H1 (cell line): Measurements from ENCODE around the gene CLEC12A. TPM values are rescaled to one million over a fixed set of nuclear protein-coding genes. Genes with fewer than 3 reads are reported as not detected.

Experiments used
- CTCF ChIA-PET: fragments of 300-600 bp; sonication (Branson Sonifier 250); formaldehyde crosslinking; loops from one replicate; lab custom pipeline; 2021; ENCODE audit not compliant: partially characterized antibody; lab: Charles Lee
- POLR2A ChIA-PET: fragments of 300-600 bp; sonication (Branson Sonifier 250); formaldehyde crosslinking; loops from one replicate; lab custom pipeline; 2021; ENCODE audit warnings: inconsistent platforms; ENCODE audit not compliant: partially characterized antibody; lab: Charles Lee
- DNase-seq, 2 experiments: peaks; one replicate each; pipeline versions ENCODE4 v3.0.0 to v3.0.0-alpha.2; 2010 to 2022; ENCODE audit warnings: low spot score in 2 of 2, low read depth in 1 of 2, mixed read lengths in 1 of 2
- FAIRE-seq: peaks from 2 replicates; lab custom pipeline; 2011; peaks lifted over from hg19 to GRCh38; lab: Jason Lieb, UNC
- H2AFZ ChIP-seq: 2 replicates; pipeline ENCODE4 v1.8.1; 2012; ENCODE audit warnings: low read length, inconsistent platforms
- H2AK5ac ChIP-seq: 2 replicates; pipeline ENCODE4 v1.6.1; 2013; ENCODE audit warnings: low read depth, low read length
- H2BK120ac ChIP-seq: replicated peaks from 2 replicates; pipeline ENCODE3; 2013; ENCODE audit warnings: low read depth, low read length, inconsistent platforms
- H2BK12ac ChIP-seq: 2 replicates; pipeline ENCODE4 v1.6.1; 2013; ENCODE audit warnings: low read depth, low read length
- H2BK15ac ChIP-seq: 2 replicates; pipeline ENCODE4 v1.6.1; 2013; ENCODE audit warnings: low read length
- H2BK20ac ChIP-seq: 2 replicates; pipeline ENCODE4 v1.6.1; 2013; ENCODE audit warnings: low read length
- H2BK5ac ChIP-seq: 2 replicates; pipeline ENCODE4 v1.6.1; 2013; ENCODE audit warnings: low read depth, low read length
- H3K14ac ChIP-seq: 2 replicates; pipeline ENCODE4 v1.6.1; 2013; ENCODE audit warnings: inconsistent platforms; ENCODE audit not compliant: insufficient read length
- H3K18ac ChIP-seq: 2 replicates; pipeline ENCODE4 v1.6.1; 2013; ENCODE audit warnings: low read length; ENCODE audit errors: extremely low read depth
- H3K23ac ChIP-seq: 2 replicates; pipeline ENCODE4 v1.6.1; 2013; ENCODE audit warnings: inconsistent platforms; ENCODE audit not compliant: insufficient read length
- H3K23me2 ChIP-seq: 2 replicates; pipeline ENCODE4 v1.6.1; 2013; ENCODE audit warnings: low read depth, low read length
- H3K27ac ChIP-seq: 2 replicates; pipeline ENCODE4 v1.6.1; 2011; ENCODE audit warnings: low read depth, low read length, inconsistent platforms
- H3K27me3 ChIP-seq, 4 experiments: replicated peaks in 1 of 4; 1 replicate in 1 of 4; 2 replicates in 3 of 4; pipeline versions ENCODE4 v1.6.1 to v1.8.1; 2011 to 2013; ENCODE audit warnings: low read length in 3 of 4, mild to moderate bottlenecking in 3 of 4, inconsistent platforms in 2 of 4, mixed read lengths in 2 of 4, moderate library complexity in 1 of 4; ENCODE audit not compliant: control insufficient read depth in 3 of 4, insufficient read depth in 3 of 4; ENCODE audit errors: extremely low read depth in 1 of 4
- H3K36me3 ChIP-seq, 4 experiments: 2 replicates each; pipeline versions ENCODE4 v1.6.1 to v1.8.1; 2011 to 2013; ENCODE audit warnings: mild to moderate bottlenecking in 4 of 4, low read length in 3 of 4, moderate library complexity in 2 of 4, control low read depth in 1 of 4, inconsistent platforms in 1 of 4; ENCODE audit not compliant: insufficient read depth in 4 of 4, control insufficient read depth in 2 of 4
- H3K4ac ChIP-seq: replicated peaks from 2 replicates; pipeline ENCODE3; 2013; ENCODE audit warnings: low read length, low read depth, mixed read lengths, inconsistent platforms; ENCODE audit not compliant: insufficient read length
- H3K4me1 ChIP-seq, 4 experiments: replicated peaks in 1 of 4; 1 replicate in 1 of 4; 2 replicates in 3 of 4; pipeline versions ENCODE4 v1.6.1 to v1.8.1; 2011 to 2013; ENCODE audit warnings: low read length in 3 of 4, inconsistent platforms in 2 of 4, mixed read lengths in 1 of 4; ENCODE audit not compliant: insufficient read depth in 4 of 4, control insufficient read depth in 3 of 4
- H3K4me2 ChIP-seq, 2 experiments: 2 replicates each; pipeline versions ENCODE4 v1.6.1 to v1.8.1; 2011 to 2013; ENCODE audit warnings: low read depth in 2 of 2, low read length in 2 of 2, control low read depth in 1 of 2, inconsistent platforms in 1 of 2, mild to moderate bottlenecking in 1 of 2; ENCODE audit not compliant: insufficient read depth in 1 of 2
- H3K4me3 ChIP-seq, 4 experiments: fragments of 200-600, 300-600 bp in 1 of 4; sonication (generic), shearing (Covaris generic), sonication (Bioruptor Twin) in 1 of 4; 2 replicates each; pipeline versions ENCODE4 v1.5.1 to v1.8.1; 2011 to 2016; ENCODE audit warnings: low read length in 4 of 4, low read depth in 3 of 4, control low read depth in 2 of 4, inconsistent platforms in 2 of 4, mild to moderate bottlenecking in 2 of 4, mixed read lengths in 1 of 4, moderate library complexity in 1 of 4; ENCODE audit not compliant: insufficient read depth in 2 of 4; ENCODE audit errors: extremely low read depth in 1 of 4
- H3K56ac ChIP-seq: replicated peaks from 2 replicates; pipeline ENCODE3; 2013; ENCODE audit warnings: low read depth, mild to moderate bottlenecking, mixed read lengths, low read length, inconsistent platforms; ENCODE audit not compliant: insufficient read length
- H3K79me1 ChIP-seq: 2 replicates; pipeline ENCODE4 v1.6.1; 2013; ENCODE audit warnings: low read depth, low read length, control low read depth
- H3K79me2 ChIP-seq, 2 experiments: 2 replicates each; pipeline versions ENCODE4 v1.6.1 to v1.8.1; 2012 to 2013; ENCODE audit warnings: low read length in 2 of 2, mild to moderate bottlenecking in 2 of 2, inconsistent platforms in 1 of 2; ENCODE audit not compliant: insufficient read depth in 2 of 2, control insufficient read depth in 1 of 2
- H3K9ac ChIP-seq, 4 experiments: replicated peaks in 1 of 4; 1 replicate in 1 of 4; 2 replicates in 3 of 4; pipeline versions ENCODE4 v1.6.1 to v1.8.1; 2011 to 2013; ENCODE audit warnings: low read depth in 3 of 4, low read length in 3 of 4, control low read depth in 2 of 4, mild to moderate bottlenecking in 2 of 4, moderate library complexity in 2 of 4, inconsistent platforms in 1 of 4; ENCODE audit errors: extremely low read depth in 1 of 4
- H3K9me3 ChIP-seq, 2 experiments: 2 replicates each; pipeline versions ENCODE4 v1.6.1 to v1.8.1; 2012 to 2013; ENCODE audit warnings: mild to moderate bottlenecking in 2 of 2, moderate library complexity in 2 of 2, control low read depth in 1 of 2, inconsistent platforms in 1 of 2, low read depth in 1 of 2, low read length in 1 of 2, mixed read lengths in 1 of 2; ENCODE audit not compliant: insufficient read depth in 2 of 2
- H4K20me1 ChIP-seq, 2 experiments: replicated peaks in 1 of 2; 2 replicates each; pipeline versions ENCODE3 to v1.8.1; 2011 to 2013; ENCODE audit warnings: inconsistent platforms in 2 of 2, low read length in 2 of 2, mild to moderate bottlenecking in 1 of 2; ENCODE audit not compliant: insufficient read depth in 2 of 2, control insufficient read depth in 1 of 2
- H4K5ac ChIP-seq: 2 replicates; pipeline ENCODE4 v1.6.1; 2013; ENCODE audit warnings: low read length, low read depth, mixed read lengths, inconsistent platforms; ENCODE audit not compliant: insufficient read length
- H4K8ac ChIP-seq: 2 replicates; pipeline ENCODE4 v1.8.0; 2013; ENCODE audit warnings: mild to moderate bottlenecking, moderate library complexity, low read length, inconsistent platforms; ENCODE audit not compliant: insufficient read depth; ENCODE audit errors: extremely low read depth
- H4K91ac ChIP-seq: replicated peaks from 2 replicates; pipeline ENCODE3; 2013; ENCODE audit warnings: low read length, mixed read lengths, inconsistent platforms; ENCODE audit not compliant: insufficient read length
- JUND ChIP-seq: IDR thresholded peaks from 2 replicates; pipeline ENCODE4 v1.6.1; 2011; ENCODE audit warnings: mild to moderate bottlenecking, improper control_type of control experiment, low read length
- POLR2A ChIP-seq, 2 experiments: IDR thresholded peaks; 1 replicate in 1 of 2; 2 replicates in 1 of 2; pipeline ENCODE4 v1.6.1; 2011; ENCODE audit warnings: low read depth in 2 of 2, low read length in 2 of 2, mild to moderate bottlenecking in 2 of 2; ENCODE audit errors: control extremely low read depth in 1 of 2
- POU5F1 ChIP-seq: IDR thresholded peaks from 2 replicates; pipeline ENCODE4 v1.6.1; 2011; ENCODE audit warnings: low read depth, mild to moderate bottlenecking, low read length, moderate library complexity
- TEAD4 ChIP-seq: IDR thresholded peaks from 2 replicates; pipeline ENCODE4 v1.6.1; 2012; ENCODE audit warnings: low read depth, low read length, inconsistent platforms, mixed read lengths
- WGBS, 2 experiments: shearing (Covaris generic) in 1 of 2; methylation state at CpG; one replicate each; pipeline versions ENCODE4 v1.1.6 to v1.1.7; 2013 to 2015; ENCODE audit warnings: low lambda C conversion rate in 2 of 2, mixed read lengths in 2 of 2, inconsistent platforms in 1 of 2, low coverage in 1 of 2, missing lambda C conversion rate in 1 of 2; ENCODE audit not compliant: insufficient replicate concordance in 2 of 2, insufficient coverage in 1 of 2, insufficient read length in 1 of 2; ENCODE audit errors: extremely low coverage in 1 of 2, missing lambda C conversion rate in 1 of 2; 5-methylcytosine and 5-hydroxymethylcytosine counted together
- polyA plus RNA-seq, 7 experiments: library from polyadenylated mRNA; depleted of rRNA in 3 of 7; stranded (reverse) in 5 of 7; unstranded in 2 of 7; fragments of >200 nt in 5 of 7; fragments of 200-250 nt in 2 of 7; gene quantifications; 1 replicate in 5 of 7; 2 replicates in 1 of 7; 4 replicates in 1 of 7; pipeline versions ENCODE4 v1.2.1 to v1.2.3, GENCODE V29; 2011 to 2013; ENCODE audit warnings: missing spikeins in 2 of 7, mixed read lengths in 2 of 7
- total RNA-seq: library from RNA; stranded (reverse); fragmentation: NEBNext Ultra II Directional; extraction: Animal tissue kit (Norgen Biotek cat#: 25700); gene quantifications from 2 replicates; pipeline ENCODE4 v1.2.1, GENCODE V29; 2021

CLEC12A gene
- total and polyA plus RNA-seq, 2 of the 8 experiments (the other 6 are each of a cell fraction or from before 2014, with no cell fraction given) = not detected

DNA sequence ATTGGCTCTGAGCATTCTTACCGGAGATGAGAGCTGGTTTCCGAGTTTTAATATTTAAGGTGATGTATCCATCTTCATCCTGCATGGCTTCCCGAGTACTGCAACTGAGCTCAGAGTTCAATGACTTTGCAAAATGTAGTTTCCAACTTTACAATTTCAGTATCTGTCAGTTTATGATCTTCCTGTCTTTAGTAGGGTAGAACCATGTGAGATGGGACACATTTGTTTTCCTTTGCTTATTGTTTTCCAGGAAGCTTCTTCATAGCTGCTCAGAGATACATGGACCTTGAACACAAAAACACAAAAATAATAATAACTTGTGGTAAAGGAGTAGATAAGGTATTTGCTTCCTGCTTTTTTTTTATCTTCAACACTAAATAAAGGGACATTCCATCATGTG is 27.8 kb downstream of the CLEC12A start, which contains the start of gene CLEC1B:
Gene CLEC1B (minus strand): TSS at position 106 of the 400 bp plus-strand sequence. CDS start 21 bp downstream, at position 85.
- Histone ChIP-seq H4K91ac (no peak within 1 kb of the TSS), H3K79me2 (no peaks in the 10 kb centered on the region), H2AK5ac (no peak within 1 kb of the TSS), H3K9ac (no peak within 1 kb of the TSS), H3K4me3 (no peak within 1 kb of the TSS), H2BK5ac (no peak within 1 kb of the TSS), H2AFZ (no peak within 1 kb of the TSS), H3K27ac (no peak within 1 kb of the TSS), H2BK20ac (no peak within 1 kb of the TSS), H2BK120ac (no peak within 1 kb of the TSS), H4K20me1 (no peaks in the 10 kb centered on the region), H3K18ac (no peak within 1 kb of the TSS), H3K79me1 (no peaks in the 10 kb centered on the region), H3K14ac (no peak within 1 kb of the TSS), H3K4ac (no peak within 1 kb of the TSS), H3K23ac (no peak within 1 kb of the TSS), H3K23me2 (no peaks in the 10 kb centered on the region), H4K8ac (no peak within 1 kb of the TSS), H2BK12ac (no peak within 1 kb of the TSS), H3K4me1 (no peaks in the 10 kb centered on the region), H3K36me3 (no peaks in the 10 kb centered on the region), H3K4me2 (no peak within 1 kb of the TSS), H2BK15ac (no peak within 1 kb of the TSS), H3K56ac (no peak within 1 kb of the TSS), H3K9me3 (no peaks in the 10 kb centered on the region), H4K5ac (no peak within 1 kb of the TSS), H3K27me3 (peaks cover 0 to 1% (median 0%) of the 10 kb centered on the region in 4 experiments; a peak in 1 of 7 replicates)
- FAIRE-seq (no peak), DNase-seq (no peak)
- ChIA-PET CTCF (interaction anchor here (0.6 to 3.7 kb wide), 7 partner anchors 11 to 185 kb away, joined by 3 to 31 read pairs (median 3); partner anchors contain the start of gene CLEC12B), POLR2A (no interaction called here)
- 86% methylated on average over 3 of the region's 3 CpGs; no CpG with 5 or more reads in 1 of the 2 experiments for WGBS, 2 experiments
- no peak for TF ChIP-seq POU5F1
- TF ChIP-seq POLR2A (IDR thresholded peaks at IDR 0.05; ENCODE audit: control extremely low read depth in 1 of 2, low read depth in 2 of 2, low read length in 2 of 2) = no peak
- no peak for TF ChIP-seq JUND
- TF ChIP-seq TEAD4 = no peak
